ENCODE results near the gene USP21. TPM values are rescaled to one million over a fixed set of nuclear protein-coding genes. Genes with fewer than 3 reads are reported as not detected.

Gene USP21
- total RNA-seq, 1 experiment from 2014 or later: 43.9 TPM

DNA sequence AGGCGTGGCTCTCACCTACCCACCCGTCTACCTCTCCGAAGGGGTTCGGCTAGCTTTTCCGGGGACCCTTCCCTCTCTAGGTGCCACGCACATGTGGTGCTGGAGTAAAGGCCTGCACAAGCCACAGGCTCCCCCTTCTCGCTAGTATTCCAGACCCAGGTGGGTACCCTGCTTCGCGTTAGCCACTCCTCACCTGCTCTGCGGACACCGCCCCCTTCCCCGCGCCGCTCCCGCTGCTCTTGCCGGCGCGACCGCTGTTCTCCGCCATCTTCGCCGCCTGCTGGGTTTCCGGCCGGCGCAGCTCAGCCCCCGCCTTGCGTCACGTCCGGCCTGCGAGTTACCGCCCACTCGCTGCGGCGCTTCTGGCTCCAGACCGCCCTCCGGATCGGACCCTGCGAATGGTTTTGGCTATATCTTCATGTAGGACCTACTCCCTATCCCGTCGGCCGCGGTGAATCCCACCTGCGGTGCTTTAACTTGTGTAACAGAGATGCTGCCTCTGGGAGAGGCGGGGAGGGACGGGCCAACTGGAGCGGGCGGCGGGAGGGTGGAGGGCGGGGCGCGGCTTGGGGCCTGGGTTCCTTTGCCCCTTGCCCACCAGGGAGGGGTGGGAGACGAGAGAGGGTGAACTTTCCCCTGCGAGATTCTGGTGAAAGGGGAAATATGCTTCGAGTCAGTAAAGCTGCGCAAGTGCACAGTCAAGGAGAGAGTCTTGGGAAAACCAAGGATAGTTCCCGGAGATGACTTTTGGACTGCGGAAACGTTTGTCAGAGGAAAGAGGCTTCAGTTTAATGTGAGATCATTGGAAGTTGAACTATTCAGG is 41.3 kb upstream of the USP21 start, which contains the start of the genes NIT1 and PFDN2:
Gene NIT1 (plus strand): TSS at position 347 of the 823 bp plus-strand sequence. CDS start 72 bp downstream, at position 419.
Gene PFDN2 (minus strand): TSS at position 279 of the 823 bp plus-strand sequence. CDS start 11 bp downstream, at position 268.
- Histone ChIP-seq H3K4me3 (ENCODE audit: low read length) (peak within 1 kb of the TSS; percentile 98), H3K4me1 (ENCODE audit: low read length) (peaks cover 64% of the 10 kb centered on the region), H3K27me3 (ENCODE audit: low read length) (no peaks in the 10 kb centered on the region), H3K36me3 (ENCODE audit: insufficient read depth, low read length) (peaks cover 32% of the 10 kb centered on the region; the same call in 1 of the 2 replicates), H3K79me2 (ENCODE audit: low read length) (peaks cover 73% of the 10 kb centered on the region), H3K9ac (ENCODE audit: low read length) (peak within 1 kb of the TSS; percentile 97), H4K20me1 (ENCODE audit: insufficient read depth, low read depth, low read length) (peaks cover 8% of the 10 kb centered on the region; the same call in 1 of the 2 replicates), H3K9me3 (ENCODE audit: low read length) (no peaks in the 10 kb centered on the region), H3K27ac (ENCODE audit: low read length) (peak within 1 kb of the TSS; percentile 67), H2AFZ (ENCODE audit: low read length) (peak within 1 kb of the TSS; percentile 70), H3K4me2 (ENCODE audit: low read depth, low read length, poor library complexity, severe bottlenecking) (peak within 1 kb of the TSS; percentile 81), H3K9me2 (replicated peaks; ENCODE audit: insufficient read depth, low read length) (no peaks in the 10 kb centered on the region)
- DNase-seq: peak; percentile 95

DNA sequence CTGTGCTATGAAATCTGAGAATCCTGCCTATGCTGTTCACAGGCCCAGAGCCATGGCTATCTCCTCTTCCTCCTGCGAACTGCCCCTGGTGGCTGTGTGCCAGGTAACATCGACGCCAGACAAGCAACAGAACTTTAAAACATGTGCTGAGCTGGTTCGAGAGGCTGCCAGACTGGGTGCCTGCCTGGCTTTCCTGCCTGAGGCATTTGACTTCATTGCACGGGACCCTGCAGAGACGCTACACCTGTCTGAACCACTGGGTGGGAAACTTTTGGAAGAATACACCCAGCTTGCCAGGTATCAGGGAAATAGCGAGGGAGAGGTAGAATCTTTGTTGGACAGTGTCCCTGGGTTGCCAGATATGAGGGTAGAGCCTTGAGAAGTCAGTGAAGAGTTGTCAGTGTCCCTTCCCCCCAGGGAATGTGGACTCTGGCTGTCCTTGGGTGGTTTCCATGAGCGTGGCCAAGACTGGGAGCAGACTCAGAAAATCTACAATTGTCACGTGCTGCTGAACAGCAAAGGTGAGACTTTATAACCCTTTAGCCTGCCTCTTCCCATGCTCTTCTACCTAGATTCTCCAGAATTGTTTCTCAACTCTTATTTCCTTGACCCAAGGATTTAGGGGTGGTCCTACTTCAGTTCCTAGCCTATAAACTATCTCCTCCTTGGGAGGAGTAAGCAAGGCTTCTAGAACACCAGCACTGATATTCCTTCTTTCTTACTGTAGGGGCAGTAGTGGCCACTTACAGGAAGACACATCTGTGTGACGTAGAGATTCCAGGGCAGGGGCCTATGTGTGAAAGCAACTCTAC is 40.0 kb upstream of the USP21 start:
- no peaks in the 10 kb centered on the region for H3K9me3 ChIP-seq (ENCODE audit: low read length)
- DNase-seq: peak; percentile 87
- H2AFZ ChIP-seq (ENCODE audit: low read length): no peak overlapping the region
- peak overlapping the region; percentile 67 for H3K27ac ChIP-seq (ENCODE audit: low read length)
- peaks cover 60% of the 10 kb centered on the region for H3K79me2 ChIP-seq (ENCODE audit: low read length)
- H3K9ac ChIP-seq (ENCODE audit: low read length): peak overlapping the region; percentile 97
- no peaks in the 10 kb centered on the region for H3K9me2 ChIP-seq (replicated peaks; ENCODE audit: insufficient read depth, low read length)
- H4K20me1 ChIP-seq (ENCODE audit: insufficient read depth, low read depth, low read length): peaks cover 8% of the 10 kb centered on the region; the same call in 1 of the 2 replicates
- peak overlapping the region; percentile 98 for H3K4me3 ChIP-seq (ENCODE audit: low read length)
- H3K4me2 ChIP-seq (ENCODE audit: low read depth, low read length, poor library complexity, severe bottlenecking): peak overlapping the region; percentile 81
- H3K4me1 ChIP-seq (ENCODE audit: low read length): peaks cover 51% of the 10 kb centered on the region
- H3K27me3 ChIP-seq (ENCODE audit: low read length): no peaks in the 10 kb centered on the region
- peaks cover 32% of the 10 kb centered on the region; the same call in 1 of the 2 replicates for H3K36me3 ChIP-seq (ENCODE audit: insufficient read depth, low read length)

GRCh38 chr1:161121042-161121650 is 38.2 kb upstream of the USP21 start:
- peaks cover 49% of the 10 kb centered on the region for H3K79me2 ChIP-seq (ENCODE audit: low read length)
- H3K9me3 ChIP-seq (ENCODE audit: low read length): no peaks in the 10 kb centered on the region
- no peak overlapping the region for H3K4me2 ChIP-seq (ENCODE audit: low read depth, low read length, poor library complexity, severe bottlenecking)

DNA sequence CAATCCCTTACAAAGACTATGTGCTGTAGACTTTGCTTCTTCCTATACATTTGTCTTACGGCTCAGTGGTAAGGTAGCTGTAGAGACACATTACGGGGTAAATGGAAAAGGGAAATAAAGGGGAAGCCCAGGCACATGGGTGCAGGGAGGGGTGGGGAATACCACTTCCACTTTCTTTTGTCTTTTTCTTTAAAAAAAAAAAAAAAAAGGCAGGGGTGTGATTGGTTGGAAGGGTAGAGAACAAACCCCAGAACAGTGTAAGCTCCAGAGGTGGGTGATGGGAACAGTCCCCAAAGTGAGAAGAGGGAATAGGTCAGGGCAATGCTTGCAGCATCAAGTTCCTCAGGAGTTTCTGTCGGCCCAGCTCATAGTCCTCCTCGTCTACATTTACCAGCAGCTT is 37.5 kb upstream of the USP21 start:
- no peak overlapping the region for H3K4me3 ChIP-seq (ENCODE audit: low read length)
- DNase-seq: no peak
- H3K9me3 ChIP-seq (ENCODE audit: low read length): no peaks in the 10 kb centered on the region
- H3K27me3 ChIP-seq (ENCODE audit: low read length): no peaks in the 10 kb centered on the region
- no peak overlapping the region for H2AFZ ChIP-seq (ENCODE audit: low read length)
- H3K4me2 ChIP-seq (ENCODE audit: low read depth, low read length, poor library complexity, severe bottlenecking): no peak overlapping the region
- H3K9ac ChIP-seq (ENCODE audit: low read length): no peak overlapping the region
- H3K4me1 ChIP-seq (ENCODE audit: low read length): peaks cover 28% of the 10 kb centered on the region
- H3K9me2 ChIP-seq (replicated peaks; ENCODE audit: insufficient read depth, low read length): no peaks in the 10 kb centered on the region
- H3K79me2 ChIP-seq (ENCODE audit: low read length): peaks cover 46% of the 10 kb centered on the region
- peaks cover 36% of the 10 kb centered on the region; the same call in 1 of the 2 replicates for H3K36me3 ChIP-seq (ENCODE audit: insufficient read depth, low read length)
- no peak overlapping the region for H3K27ac ChIP-seq (ENCODE audit: low read length)
- no peaks in the 10 kb centered on the region for H4K20me1 ChIP-seq (ENCODE audit: insufficient read depth, low read depth, low read length)

More at GRCh38 chr1:161121042-161121650, 38.2 kb upstream of the USP21 start:
- no peak overlapping the region for H3K4me3 ChIP-seq (ENCODE audit: low read length)
- H3K27me3 ChIP-seq (ENCODE audit: low read length): no peaks in the 10 kb centered on the region
- H4K20me1 ChIP-seq (ENCODE audit: insufficient read depth, low read depth, low read length): peaks cover 5% of the 10 kb centered on the region; the same call in 1 of the 2 replicates
- no peak overlapping the region for H2AFZ ChIP-seq (ENCODE audit: low read length)
- peaks cover 33% of the 10 kb centered on the region; the same call in 1 of the 2 replicates for H3K36me3 ChIP-seq (ENCODE audit: insufficient read depth, low read length)
- H3K4me1 ChIP-seq (ENCODE audit: low read length): peaks cover 35% of the 10 kb centered on the region
- H3K9ac ChIP-seq (ENCODE audit: low read length): no peak overlapping the region
- H3K27ac ChIP-seq (ENCODE audit: low read length): no peak overlapping the region
- H3K9me2 ChIP-seq (replicated peaks; ENCODE audit: insufficient read depth, low read length): no peaks in the 10 kb centered on the region
- DNase-seq: no peak

DNA sequence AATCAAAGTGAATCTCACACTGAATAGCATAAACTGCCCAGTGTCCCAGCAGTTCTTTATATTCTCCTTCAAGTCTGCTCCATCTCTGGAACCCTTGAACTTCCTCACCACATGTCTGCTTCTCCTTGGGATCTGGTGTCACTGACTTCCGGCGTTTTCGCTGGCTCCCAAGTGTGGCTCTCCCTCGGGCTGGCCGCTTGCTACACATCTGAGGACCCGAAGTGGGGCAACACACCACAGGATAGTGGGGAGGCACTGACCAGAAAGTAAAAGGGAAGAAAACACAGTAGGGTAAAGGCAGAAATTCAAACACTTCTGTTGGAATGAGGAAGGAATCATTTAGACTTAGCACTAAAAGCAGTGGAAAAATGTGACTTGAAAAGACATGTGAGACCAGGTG is 36.3 kb upstream of the USP21 start:
- Histone ChIP-seq H3K4me3 (ENCODE audit: low read length) (no peak overlapping the region), H3K9me2 (replicated peaks; ENCODE audit: insufficient read depth, low read length) (no peaks in the 10 kb centered on the region), H3K9me3 (ENCODE audit: low read length) (no peaks in the 10 kb centered on the region), H3K27me3 (ENCODE audit: low read length) (no peaks in the 10 kb centered on the region), H3K9ac (ENCODE audit: low read length) (no peak overlapping the region), H3K4me1 (ENCODE audit: low read length) (peaks cover 29% of the 10 kb centered on the region), H3K79me2 (ENCODE audit: low read length) (peaks cover 44% of the 10 kb centered on the region), H3K4me2 (ENCODE audit: low read depth, low read length, poor library complexity, severe bottlenecking) (no peak overlapping the region), H3K36me3 (ENCODE audit: insufficient read depth, low read length) (peaks cover 46% of the 10 kb centered on the region; the same call in 1 of the 2 replicates), H3K27ac (ENCODE audit: low read length) (no peak overlapping the region), H4K20me1 (ENCODE audit: insufficient read depth, low read depth, low read length) (no peaks in the 10 kb centered on the region), H2AFZ (ENCODE audit: low read length) (no peak overlapping the region)
- no peak for DNase-seq

DNA sequence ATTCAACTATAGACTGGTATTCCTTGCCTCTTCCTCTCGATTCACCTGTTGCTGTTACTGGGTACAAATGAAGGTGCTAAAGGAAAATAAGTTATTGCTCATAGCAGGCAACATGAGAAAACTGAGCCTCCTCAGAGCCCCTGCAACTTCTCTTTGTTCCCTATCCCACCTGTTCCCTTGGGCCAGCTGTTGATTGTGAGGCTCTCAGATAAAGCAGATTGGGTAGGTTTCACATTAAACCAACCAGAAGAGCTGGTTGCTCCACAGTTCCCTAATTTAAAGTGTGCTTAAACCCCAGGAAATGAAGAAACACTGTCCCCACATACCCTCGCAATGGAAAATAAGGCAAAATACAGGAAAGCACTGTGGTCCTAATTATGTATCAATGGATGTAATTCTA is 31.7 kb upstream of the USP21 start:
- Histone ChIP-seq H3K36me3 (ENCODE audit: insufficient read depth, low read length) (peaks cover 32% of the 10 kb centered on the region), H3K9me2 (replicated peaks; ENCODE audit: insufficient read depth, low read length) (no peaks in the 10 kb centered on the region), H3K4me3 (ENCODE audit: low read length) (no peak overlapping the region), H3K4me2 (ENCODE audit: low read depth, low read length, poor library complexity, severe bottlenecking) (no peak overlapping the region), H3K79me2 (ENCODE audit: low read length) (peaks cover 64% of the 10 kb centered on the region), H3K9me3 (ENCODE audit: low read length) (no peaks in the 10 kb centered on the region), H3K4me1 (ENCODE audit: low read length) (peaks cover 24% of the 10 kb centered on the region), H2AFZ (ENCODE audit: low read length) (no peak overlapping the region), H3K9ac (ENCODE audit: low read length) (no peak overlapping the region), H3K27me3 (ENCODE audit: low read length) (no peaks in the 10 kb centered on the region), H3K27ac (ENCODE audit: low read length) (no peak overlapping the region), H4K20me1 (ENCODE audit: insufficient read depth, low read depth, low read length) (no peaks in the 10 kb centered on the region)
- no peak for DNase-seq

GRCh38 chr1:161128591-161129420 is 30.5 kb upstream of the USP21 start:
- DNase-seq: no peak
- Histone ChIP-seq H3K27me3 (ENCODE audit: low read length) (no peaks in the 10 kb centered on the region), H3K9ac (ENCODE audit: low read length) (no peak overlapping the region), H3K36me3 (ENCODE audit: insufficient read depth, low read length) (peaks cover 28% of the 10 kb centered on the region), H3K79me2 (ENCODE audit: low read length) (peaks cover 74% of the 10 kb centered on the region), H3K4me3 (ENCODE audit: low read length) (no peak overlapping the region), H4K20me1 (ENCODE audit: insufficient read depth, low read depth, low read length) (no peaks in the 10 kb centered on the region), H3K9me2 (replicated peaks; ENCODE audit: insufficient read depth, low read length) (no peaks in the 10 kb centered on the region), H3K4me1 (ENCODE audit: low read length) (peaks cover 32% of the 10 kb centered on the region), H3K27ac (ENCODE audit: low read length) (no peak overlapping the region), H2AFZ (ENCODE audit: low read length) (no peak overlapping the region), H3K9me3 (ENCODE audit: low read length) (no peaks in the 10 kb centered on the region), H3K4me2 (ENCODE audit: low read depth, low read length, poor library complexity, severe bottlenecking) (no peak overlapping the region)
